Activated CD8-positive, alpha-beta T cell treated with anti-CD3 and anti-CD28 coated beads, Interleukin-2, amount 10 ng/mL, durations not matched to agents 7 days and 5 days (primary cell): ENCODE data around the gene ENTREP3. TPM values are rescaled to one million over a fixed set of nuclear protein-coding genes. Genes with fewer than 3 reads are reported as not detected.
A peak's percentile ranks its signal among the peaks of the same experiment; 100 is the strongest.
"Not testable (repeated sequence)": the region's sequence is repeated elsewhere in the genome, so short reads cannot be mapped to it uniquely, and the experiment has no call there.

Source experiments
- ATAC-seq: fragments of 150-1000 bp; cut with Tn5 transposase; one replicate; pipeline ENCODE4 v1.10.0; 2021; ENCODE audit warnings: moderate library complexity
- CTCF ChIA-PET: fragments of 350-600 bp; sonication (Branson Sonifier 250); formaldehyde crosslinking; loops from one replicate; lab custom pipeline; 2021; ENCODE audit warnings: antibody characterized with exemption; lab: Charles Lee
- POLR2A ChIA-PET: fragments of 350-600 bp; sonication (Branson Sonifier 250); formaldehyde crosslinking; loops from one replicate; lab custom pipeline; 2021; ENCODE audit warnings: antibody characterized with exemption; lab: Charles Lee
- DNase-seq: peaks from one replicate; pipeline ENCODE4 v3.0.0-alpha.2; 2020
- H3K27ac Mint-ChIP-seq: one replicate; pipeline ENCODE4 v1.8.0; 2021; ENCODE audit warnings: mild to moderate bottlenecking, mixed read lengths
- H3K27me3 Mint-ChIP-seq: one replicate; pipeline ENCODE4 v1.8.0; 2021; ENCODE audit warnings: low read depth, mixed read lengths
- H3K36me3 Mint-ChIP-seq: one replicate; pipeline ENCODE4 v1.8.0; 2021; ENCODE audit warnings: low read depth, mixed read lengths
- H3K4me1 Mint-ChIP-seq: one replicate; pipeline ENCODE4 v1.8.0; 2021; ENCODE audit warnings: low read depth, mixed read lengths
- H3K4me3 Mint-ChIP-seq: one replicate; pipeline ENCODE4 v1.8.0; 2021; ENCODE audit warnings: mild to moderate bottlenecking, mixed read lengths
- H3K9me3 Mint-ChIP-seq: one replicate; pipeline ENCODE4 v1.8.0; 2022; ENCODE audit warnings: mixed read lengths; ENCODE audit not compliant: insufficient read depth
- total RNA-seq, 2 experiments: library from RNA; stranded (reverse); gene quantifications; one replicate each; pipeline ENCODE4 v1.2.3, GENCODE V29; 2021

ENTREP3 gene
- total RNA-seq, 2 experiments from 2014 or later, result 29.3 to 29.7 TPM

GRCh38 chr1:155247667-155248553 is 7.4 kb downstream of the ENTREP3 start:
- ATAC-seq, result no peak
- POLR2A ChIA-PET, result interaction anchor here (1.0 kb wide), 1 partner anchor 75 kb away, joined by 3 read pairs; no protein-coding TSS in a partner anchor

DNA sequence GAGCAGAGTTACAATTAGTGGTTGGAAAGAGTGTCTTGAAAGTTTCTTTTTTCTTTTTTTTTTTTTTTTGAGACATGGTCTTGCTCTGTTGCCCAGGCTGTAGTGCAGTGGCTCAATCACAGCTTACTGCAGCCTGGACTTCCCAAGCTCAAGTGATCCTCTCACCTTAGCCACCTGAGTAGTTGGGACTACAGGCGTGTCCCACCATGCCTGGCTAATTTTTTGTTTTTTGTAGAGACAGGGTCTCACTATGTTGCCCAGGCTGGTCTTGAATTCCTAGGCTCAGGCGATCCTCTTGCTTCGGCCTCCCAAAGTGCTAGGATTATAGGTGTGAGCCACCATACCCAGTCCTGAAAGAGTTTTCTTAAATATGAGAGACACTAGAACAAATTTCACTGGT is 8.5 kb downstream of the ENTREP3 start:
- not testable (repeated sequence) for DNase-seq, H3K27me3 Mint-ChIP-seq, H3K4me3 Mint-ChIP-seq, ATAC-seq, H3K27ac Mint-ChIP-seq, H3K9me3 Mint-ChIP-seq
- ChIA-PET POLR2A (interaction anchor here (1.0 kb wide), 1 partner anchor 76 kb away, joined by 3 read pairs; no protein-coding TSS in a partner anchor), CTCF (interaction anchor here (1.3 to 8.8 kb wide), 2 partner anchors 39 to 76 kb away, joined by 3 to 190 read pairs; partner anchors contain the start of genes RUSC1 and THBS3)
- Mint-ChIP-seq H3K36me3 (peaks cover 15% of the 10 kb centered on the region), H3K4me1 (peaks cover 45% of the 10 kb centered on the region)

More at GRCh38 chr1:155247667-155248553, 7.4 kb downstream of the ENTREP3 start:
- Mint-ChIP-seq H3K27me3 (peaks cover 2% of the 10 kb centered on the region), H3K9me3 (no peaks in the 10 kb centered on the region), H3K4me3 (no peak overlapping the region), H3K4me1 (peaks cover 34% of the 10 kb centered on the region), H3K27ac (no peak overlapping the region), H3K36me3 (peaks cover 13% of the 10 kb centered on the region)
- CTCF ChIA-PET, result interaction anchor here (0.7 to 8.8 kb wide), 3 partner anchors 70 to 75 kb away, joined by 3 to 190 read pairs (median 4); partner anchors contain the start of genes KRTCAP2 and RUSC1
- no peak for DNase-seq

- ATAC-seq (no peak), DNase-seq (no peak)
- Mint-ChIP-seq H3K4me1 (peaks cover 51% of the 10 kb centered on the region), H3K4me3 (peak overlapping the region; percentile 69), H3K27me3 (peaks cover 2% of the 10 kb centered on the region), H3K9me3 (no peaks in the 10 kb centered on the region), H3K36me3 (peaks cover 21% of the 10 kb centered on the region), H3K27ac (peak overlapping the region; percentile 90)
- ChIA-PET POLR2A (interaction anchor here (0.6 to 3.7 kb wide), 12 partner anchors 17 to 308 kb away, joined by 3 to 23 read pairs (median 4); partner anchors contain the start of genes CLK2, FDPS, MTX1 and SCAMP3), CTCF (interaction anchor here (0.7 to 8.8 kb wide), 9 partner anchors 9 to 160 kb away, joined by 3 to 190 read pairs (median 4); partner anchors contain the start of genes CLK2, ENTREP3, KRTCAP2 and RUSC1)
These were observed 10.1 kb downstream of the ENTREP3 start for GRCh38 chr1:155245163-155245524.

GRCh38 chr1:155244368-155245162 is 10.7 kb downstream of the ENTREP3 start:
- ChIA-PET CTCF (interaction anchor here (0.7 to 8.8 kb wide), 15 partner anchors 10 to 159 kb away, joined by 3 to 190 read pairs (median 4); partner anchors contain the start of genes CLK2, ENTREP3, KRTCAP2 and RUSC1), POLR2A (interaction anchor here (0.6 to 3.7 kb wide), 20 partner anchors 12 to 815 kb away, joined by 3 to 23 read pairs (median 4); partner anchors contain the start of genes CLK2, FDPS, MTX1 and SCAMP3)
- H3K4me3 Mint-ChIP-seq, result peak overlapping the region; percentile 69
- peaks cover 2% of the 10 kb centered on the region for H3K27me3 Mint-ChIP-seq
- H3K4me1 Mint-ChIP-seq, result peaks cover 52% of the 10 kb centered on the region
- peaks cover 24% of the 10 kb centered on the region for H3K36me3 Mint-ChIP-seq
- ATAC-seq, result peak; percentile 97
- no peaks in the 10 kb centered on the region for H3K9me3 Mint-ChIP-seq
- peak overlapping the region; percentile 90 for H3K27ac Mint-ChIP-seq
- peak; percentile 100 for DNase-seq

DNA sequence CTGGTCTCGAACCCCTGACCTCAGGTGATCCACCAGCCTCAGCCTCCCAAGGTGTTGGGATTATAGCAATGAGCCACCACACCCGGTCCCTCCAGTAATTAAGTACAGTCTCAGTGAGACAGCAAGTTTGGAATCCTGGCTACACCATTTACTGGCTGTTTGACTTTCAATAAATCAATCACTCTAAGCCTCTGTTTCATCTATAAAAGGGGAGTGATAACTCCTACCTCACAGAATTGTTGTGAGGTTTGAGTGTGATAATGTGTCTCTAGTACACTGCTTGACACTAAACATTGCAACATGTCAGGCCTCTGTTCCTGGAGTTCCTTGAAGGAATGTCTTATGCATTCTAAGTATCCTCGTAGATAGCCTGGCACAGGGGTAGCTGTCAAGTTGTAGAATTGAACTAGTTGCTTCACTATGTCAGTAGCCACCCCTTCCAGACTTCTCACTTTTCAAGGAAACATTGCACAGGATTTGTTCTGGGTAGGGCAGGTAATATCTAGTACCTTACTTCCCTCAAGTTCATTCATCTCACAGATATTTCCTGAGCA is 12.4 kb downstream of the ENTREP3 start:
- Mint-ChIP-seq H3K4me3 (peak overlapping the region; percentile 69), H3K27me3 (peaks cover 2% of the 10 kb centered on the region), H3K9me3 (no peaks in the 10 kb centered on the region), H3K36me3 (peaks cover 30% of the 10 kb centered on the region), H3K27ac (peak overlapping the region; percentile 90), H3K4me1 (peaks cover 52% of the 10 kb centered on the region)
- DNase-seq (no peak), ATAC-seq (no peak)
- ChIA-PET POLR2A (interaction anchor here (2.7 to 4.0 kb wide), 3 partner anchors 15 to 35 kb away, joined by 21 to 23 read pairs (median 22); partner anchors contain the start of genes MTX1 and THBS3), CTCF (interaction anchor here (1.6 to 4.2 kb wide), 6 partner anchors 8 to 81 kb away, joined by 5 to 25 read pairs (median 12); partner anchors contain the start of genes KRTCAP2, THBS3 and TRIM46)

DNA sequence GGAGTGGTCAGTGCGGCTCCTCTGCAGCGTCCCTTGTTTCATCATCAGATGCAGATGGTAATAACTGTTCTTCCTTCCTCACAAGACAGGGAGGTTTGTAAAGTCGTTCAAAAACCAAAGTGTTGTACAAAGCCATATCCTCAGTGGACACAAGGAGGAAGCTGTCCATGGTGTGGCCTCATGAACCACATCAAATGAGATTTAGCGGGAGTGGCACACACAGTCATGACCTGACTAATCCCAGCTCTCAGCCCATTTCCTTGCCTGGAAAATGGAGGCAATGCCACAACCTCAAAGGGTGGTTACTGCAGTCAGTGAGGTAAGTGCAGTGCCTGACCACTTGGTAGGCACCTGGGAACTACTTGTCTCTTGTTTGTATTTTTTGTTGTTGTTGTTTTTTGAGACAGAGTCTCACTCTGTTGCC is 13.4 kb downstream of the ENTREP3 start:
- no peak for ATAC-seq
- peak overlapping the region; percentile 87 for H3K27ac Mint-ChIP-seq
- H3K27me3 Mint-ChIP-seq, result peaks cover 2% of the 10 kb centered on the region
- peak overlapping the region; percentile 87 for H3K4me3 Mint-ChIP-seq
- no peak for DNase-seq
- H3K36me3 Mint-ChIP-seq, result peaks cover 28% of the 10 kb centered on the region
- POLR2A ChIA-PET, result interaction anchor here (0.6 to 4.0 kb wide), 4 partner anchors 14 to 225 kb away, joined by 3 to 22 read pairs (median 4); partner anchors contain the start of gene KRTCAP2
- H3K9me3 Mint-ChIP-seq, result no peaks in the 10 kb centered on the region
- peaks cover 52% of the 10 kb centered on the region for H3K4me1 Mint-ChIP-seq
- CTCF ChIA-PET, result interaction anchor here (0.8 to 4.2 kb wide), 6 partner anchors 9 to 81 kb away, joined by 3 to 25 read pairs (median 9); partner anchors contain the start of gene THBS3

DNA sequence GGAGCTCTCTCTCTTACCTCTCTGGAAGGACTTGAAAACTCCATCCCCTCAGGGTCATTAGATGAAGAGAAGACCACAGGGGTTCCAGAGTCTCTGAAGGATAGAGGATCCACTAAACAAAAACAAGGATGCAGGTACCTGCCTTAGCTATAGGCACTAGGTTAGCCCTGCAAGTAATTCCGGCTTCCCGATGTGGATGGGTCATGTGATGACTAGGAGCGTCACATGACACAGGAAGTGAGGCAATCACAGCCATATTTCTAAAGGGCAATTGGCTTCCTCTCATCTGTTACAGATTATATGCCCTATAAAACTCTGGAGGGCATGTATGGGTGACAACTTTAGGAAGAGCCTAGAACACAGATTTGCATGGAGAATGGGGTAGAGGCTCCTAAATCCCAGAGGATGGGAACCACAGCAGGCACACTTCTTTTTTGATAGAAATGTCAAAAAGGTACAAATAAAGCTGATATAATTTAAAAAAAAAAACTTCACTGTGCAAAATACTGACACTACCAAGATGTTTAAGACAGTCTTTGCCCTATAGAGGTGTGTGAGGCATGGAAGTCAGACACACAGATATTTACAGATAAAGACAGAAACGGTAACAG is 14.1 kb downstream of the ENTREP3 start:
- Mint-ChIP-seq H3K36me3 (peaks cover 28% of the 10 kb centered on the region), H3K4me3 (peak overlapping the region; percentile 87), H3K27me3 (peaks cover 2% of the 10 kb centered on the region), H3K9me3 (no peaks in the 10 kb centered on the region), H3K27ac (peak overlapping the region; percentile 87), H3K4me1 (peaks cover 53% of the 10 kb centered on the region)
- CTCF ChIA-PET, result interaction anchor here (0.8 to 4.2 kb wide), 7 partner anchors 10 to 82 kb away, joined by 3 to 25 read pairs (median 7); partner anchors contain the start of genes KRTCAP2 and THBS3
- POLR2A ChIA-PET, result interaction anchor here (0.6 to 4.0 kb wide), 5 partner anchors 13 to 226 kb away, joined by 3 to 22 read pairs (median 4); partner anchors contain the start of genes KRTCAP2, MTX1 and THBS3
- peak; percentile 26 for ATAC-seq
- peak; percentile 84 for DNase-seq

DNA sequence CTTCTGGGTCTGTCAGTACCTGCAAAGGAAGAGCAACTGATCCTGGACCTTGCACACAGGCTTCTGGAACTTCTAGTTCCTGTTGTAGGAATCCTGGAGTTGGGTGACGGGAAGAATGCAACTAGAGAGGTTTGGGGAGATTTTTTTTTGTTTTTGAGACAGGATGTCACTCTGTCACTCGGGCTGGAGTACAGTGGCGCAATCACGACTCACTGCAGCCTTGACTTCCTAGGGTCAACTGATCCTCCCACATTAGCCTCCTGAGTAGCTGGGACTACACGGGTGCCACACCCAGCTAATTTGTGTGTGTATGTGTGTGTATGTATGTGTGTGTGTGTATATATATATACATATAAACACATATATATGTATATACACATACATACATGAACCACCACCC is 18.8 kb downstream of the ENTREP3 start:
- Mint-ChIP-seq H3K4me3 (no peak overlapping the region), H3K4me1 (peaks cover 26% of the 10 kb centered on the region), H3K27me3 (no peaks in the 10 kb centered on the region), H3K36me3 (peaks cover 28% of the 10 kb centered on the region), H3K9me3 (no peaks in the 10 kb centered on the region), H3K27ac (no peak overlapping the region)
- ChIA-PET CTCF (no interaction called here), POLR2A (no interaction called here)
- no peak for ATAC-seq
- DNase-seq, result no peak

GRCh38 chr1:155235375-155235774 is 19.9 kb downstream of the ENTREP3 start:
- H3K27ac Mint-ChIP-seq, result peak overlapping the region; percentile 65
- H3K4me3 Mint-ChIP-seq, ATAC-seq, POLR2A ChIA-PET, H3K27me3 Mint-ChIP-seq, H3K9me3 Mint-ChIP-seq, CTCF ChIA-PET, DNase-seq: not testable (repeated sequence)
- H3K4me1 Mint-ChIP-seq, result peaks cover 15% of the 10 kb centered on the region
- peaks cover 24% of the 10 kb centered on the region for H3K36me3 Mint-ChIP-seq

- POLR2A ChIA-PET, result not testable (repeated sequence)
These were observed 21.8 kb downstream of the ENTREP3 start for GRCh38 chr1:155233502-155233901.

More at GRCh38 chr1:155233502-155233901, 21.8 kb downstream of the ENTREP3 start:
- H3K4me3 Mint-ChIP-seq, H3K9me3 Mint-ChIP-seq, H3K27ac Mint-ChIP-seq, ATAC-seq, DNase-seq, CTCF ChIA-PET, H3K27me3 Mint-ChIP-seq: not testable (repeated sequence)
- Mint-ChIP-seq H3K36me3 (peaks cover 17% of the 10 kb centered on the region), H3K4me1 (peaks cover 13% of the 10 kb centered on the region)
